GM12878 (cell line): ENCODE measurements around the gene HACE1.

ENCODE experiments used
- CHD2 ChIP-seq: IDR thresholded peaks from 2 replicates; pipeline ENCODE4 v1.6.1; 2011; ENCODE audit warnings: low read depth, low read length, improper control_type of control experiment, borderline replicate concordance
- ESRRA ChIP-seq: IDR thresholded peaks from 2 replicates; pipeline ENCODE4 v1.6.1; 2012; ENCODE audit warnings: mild to moderate bottlenecking, low read length, improper control_type of control experiment
- POU2F2 ChIP-seq: IDR thresholded peaks from 3 replicates; pipeline ENCODE4 v1.6.1; 2011; ENCODE audit warnings: low read depth, mild to moderate bottlenecking, low read length, borderline replicate concordance
- TF ChIP-seq, protein P1 (sequence below), 3 experiments: IDR thresholded peaks in 2 of 3; conservative IDR thresholded peaks in 1 of 3; 2 replicates each; pipeline ENCODE4 v1.5.1; 2011; ENCODE audit warnings: low read depth in 3 of 3, low read length in 3 of 3, mild to moderate bottlenecking in 3 of 3, control low read depth in 2 of 3, moderate library complexity in 2 of 3, inconsistent platforms in 1 of 3, mixed read lengths in 1 of 3; ENCODE audit not compliant: control insufficient read depth in 2 of 3, insufficient read depth in 1 of 3; ENCODE audit errors: extremely low read depth in 1 of 3

DNA sequence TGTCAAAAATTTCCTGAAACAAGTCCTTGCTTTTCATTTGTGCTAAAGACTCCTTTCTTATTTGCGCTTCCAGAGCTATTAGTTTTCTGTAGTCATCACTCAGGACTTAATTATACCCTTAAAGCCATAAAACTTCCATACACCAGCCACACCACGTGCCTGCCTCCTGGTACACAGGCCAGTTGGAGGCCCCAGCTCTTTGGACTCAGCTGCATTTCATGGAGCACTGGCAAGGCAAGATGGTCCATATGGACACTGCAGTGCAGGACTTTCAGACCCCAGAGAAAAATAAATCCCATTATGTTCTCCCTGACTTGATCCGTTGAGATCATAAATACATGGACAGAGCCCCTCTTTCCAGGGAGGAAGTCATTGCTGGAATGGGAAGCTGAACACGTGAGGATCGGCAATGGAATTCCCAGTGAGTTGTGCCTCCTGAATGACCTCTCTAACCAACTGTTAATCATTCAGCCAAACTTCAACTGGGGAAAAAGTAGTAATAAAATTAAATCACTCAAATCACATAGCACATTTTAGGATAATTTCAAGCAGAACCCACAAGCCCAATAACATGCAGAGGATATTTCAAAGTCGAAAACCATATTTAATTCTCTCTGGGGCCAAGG lies 173.1 kb downstream of the HACE1 start:
- TF ChIP-seq ESRRA = no peak
- TF ChIP-seq CHD2 = no peak
- TF ChIP-seq, protein P1, sequence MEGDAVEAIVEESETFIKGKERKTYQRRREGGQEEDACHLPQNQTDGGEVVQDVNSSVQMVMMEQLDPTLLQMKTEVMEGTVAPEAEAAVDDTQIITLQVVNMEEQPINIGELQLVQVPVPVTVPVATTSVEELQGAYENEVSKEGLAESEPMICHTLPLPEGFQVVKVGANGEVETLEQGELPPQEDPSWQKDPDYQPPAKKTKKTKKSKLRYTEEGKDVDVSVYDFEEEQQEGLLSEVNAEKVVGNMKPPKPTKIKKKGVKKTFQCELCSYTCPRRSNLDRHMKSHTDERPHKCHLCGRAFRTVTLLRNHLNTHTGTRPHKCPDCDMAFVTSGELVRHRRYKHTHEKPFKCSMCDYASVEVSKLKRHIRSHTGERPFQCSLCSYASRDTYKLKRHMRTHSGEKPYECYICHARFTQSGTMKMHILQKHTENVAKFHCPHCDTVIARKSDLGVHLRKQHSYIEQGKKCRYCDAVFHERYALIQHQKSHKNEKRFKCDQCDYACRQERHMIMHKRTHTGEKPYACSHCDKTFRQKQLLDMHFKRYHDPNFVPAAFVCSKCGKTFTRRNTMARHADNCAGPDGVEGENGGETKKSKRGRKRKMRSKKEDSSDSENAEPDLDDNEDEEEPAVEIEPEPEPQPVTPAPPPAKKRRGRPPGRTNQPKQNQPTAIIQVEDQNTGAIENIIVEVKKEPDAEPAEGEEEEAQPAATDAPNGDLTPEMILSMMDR (IDR thresholded peaks at IDR 0.05 in 2 of 3, conservative IDR thresholded peaks at IDR 0.05 in 1 of 3; ENCODE audit: control insufficient read depth in 2 of 3, extremely low read depth in 1 of 3, insufficient read depth in 1 of 3, low read depth in 3 of 3, low read length in 3 of 3) = no peak
- no peak for TF ChIP-seq POU2F2
